K562 (cell line): ENCODE measurements around the gene CFAP97D1. TPM values are rescaled to one million over a fixed set of nuclear protein-coding genes. Genes with fewer than 3 reads are reported as not detected.
A peak's percentile ranks its signal among the peaks of the same experiment; 100 is the strongest.

Experiments used
- ARID2 ChIP-seq: fragments of 450-650 bp; IDR thresholded peaks from 2 replicates; pipeline ENCODE4 v1.6.1; 2017; ENCODE audit warnings: antibody characterized with exemption, mild to moderate bottlenecking
- ARNT ChIP-seq, 2 experiments: fragments of 450-650 bp; IDR thresholded peaks; 2 replicates each; pipeline ENCODE4 v1.6.1; 2016; ENCODE audit warnings: mild to moderate bottlenecking in 1 of 2
- ATF2 ChIP-seq: sonication (generic); formaldehyde crosslinking; IDR thresholded peaks from 2 replicates; pipeline ENCODE4 v1.8.1; 2022; ENCODE audit warnings: missing genetic modification reagents
- ATF7 ChIP-seq: fragments of 450-650 bp; IDR thresholded peaks from 2 replicates; pipeline ENCODE4 v1.7.1; 2014; ENCODE audit warnings: mild to moderate bottlenecking, moderate library complexity
- BHLHE40 ChIP-seq: IDR thresholded peaks from 2 replicates; pipeline ENCODE4 v1.6.1; 2011; ENCODE audit warnings: low read length, improper control_type of control experiment
- CREB3 ChIP-seq: fragments of 450-650 bp; conservative IDR thresholded peaks from 2 replicates; pipeline ENCODE4 v1.6.1; 2016; ENCODE audit warnings: missing genetic modification characterization, low read depth, mild to moderate bottlenecking, missing compliant biosample characterization, moderate library complexity
- CREM ChIP-seq: IDR thresholded peaks from 2 replicates; pipeline ENCODE4 v1.6.1; 2014; ENCODE audit warnings: antibody characterized with exemption, low read depth
- CTBP1 ChIP-seq: fragments of 450-650 bp; IDR thresholded peaks from 2 replicates; pipeline ENCODE4 v1.6.1; 2016; ENCODE audit warnings: borderline replicate concordance
- ETV6 ChIP-seq, 3 experiments: fragments of 150-350 bp in 1 of 3; sonication (generic) in 1 of 3; formaldehyde crosslinking in 1 of 3; IDR thresholded peaks; 2 replicates each; pipeline versions ENCODE4 v1.6.1 to v1.8.0; 2014 to 2022; ENCODE audit warnings: borderline replicate concordance in 2 of 3, low read depth in 2 of 3, antibody characterized with exemption in 1 of 3, low read length in 1 of 3, mild to moderate bottlenecking in 1 of 3, missing genetic modification reagents in 1 of 3
- HEY1 ChIP-seq: fragments of 250-450 bp; sonication (Bioruptor Pico); IDR thresholded peaks from 2 replicates; pipeline ENCODE4 v1.5.0; 2020; ENCODE audit warnings: mild to moderate bottlenecking, moderate library complexity, borderline replicate concordance
- LCOR ChIP-seq: sonication (generic); formaldehyde crosslinking; IDR thresholded peaks from 2 replicates; pipeline ENCODE4 v1.8.0; 2022; ENCODE audit warnings: mild to moderate bottlenecking, missing genetic modification reagents
- MAFK ChIP-seq: IDR thresholded peaks from 2 replicates; pipeline ENCODE4 v1.6.1; 2011; ENCODE audit warnings: low read length, improper control_type of control experiment
- NEUROD1 ChIP-seq: fragments of 150-350 bp; IDR thresholded peaks from 2 replicates; pipeline ENCODE4 v1.6.1; 2014; ENCODE audit warnings: borderline replicate concordance, low read length, low read depth; ENCODE audit not compliant: partially characterized antibody
- PREB ChIP-seq: sonication (generic); formaldehyde crosslinking; IDR thresholded peaks from 2 replicates; pipeline ENCODE4 v1.8.1; 2023; ENCODE audit warnings: mild to moderate bottlenecking, missing genetic modification reagents
- SAP30 ChIP-seq: fragments of 200-600 bp; sonication (generic); IDR thresholded peaks from 2 replicates; pipeline ENCODE4 v1.6.1; 2012; ENCODE audit warnings: borderline replicate concordance, low read depth, mild to moderate bottlenecking, moderate library complexity, low read length, control low read depth, inconsistent platforms; ENCODE audit not compliant: insufficient read depth, poor library complexity, severe bottlenecking
- SRSF3 ChIP-seq: fragments of 200-400 bp; formaldehyde crosslinking; IDR thresholded peaks from 2 replicates; pipeline ENCODE4 v1.6.1; 2016; ENCODE audit warnings: mild to moderate bottlenecking, low read length, moderate library complexity; ENCODE audit not compliant: insufficient read depth
- STAG1 ChIP-seq: sonication (generic); formaldehyde crosslinking; IDR thresholded peaks from 2 replicates; pipeline ENCODE4 v1.5.0; 2020; ENCODE audit warnings: missing genetic modification reagents, borderline replicate concordance
- XRCC5 ChIP-seq: fragments of 200-400 bp; formaldehyde crosslinking; IDR thresholded peaks from 2 replicates; pipeline ENCODE4 v1.6.1; 2017; ENCODE audit warnings: low read depth, mild to moderate bottlenecking, low read length
- ZFP30 ChIP-seq: fragments of 250-450 bp; sonication (Bioruptor Pico); IDR thresholded peaks from 2 replicates; pipeline ENCODE4 v1.8.0; 2022; ENCODE audit warnings: moderate library complexity, mild to moderate bottlenecking, inconsistent platforms, borderline replicate concordance
- ZNF24 ChIP-seq: fragments of 450-650 bp; IDR thresholded peaks from 2 replicates; pipeline ENCODE4 v1.6.1; 2016
- ZNF280A ChIP-seq: fragments of 450-650 bp; IDR thresholded peaks from 2 replicates; pipeline ENCODE4 v1.6.1; 2018; ENCODE audit warnings: mild to moderate bottlenecking, low read depth; ENCODE audit not compliant: partially characterized antibody
- polyA plus RNA-seq, 8 experiments: library from polyadenylated mRNA; depleted of rRNA in 4 of 8; stranded (reverse) in 5 of 8; unstranded in 3 of 8; fragments of >200 nt; fragmentation: Nextera tagmentation in 2 of 8; fragmentation: Illumina TruSeq in 1 of 8; extraction: Ambion mirVana in 2 of 8; extraction: Trizol in 1 of 8; gene quantifications; 2 replicates each; pipeline versions ENCODE4 v1.2.1 to v1.2.3, GENCODE V29; 2011 to 2014; ENCODE audit warnings: inconsistent platforms in 1 of 8, missing spikeins in 1 of 8
- total RNA-seq, 7 experiments: library from RNA; depleted of rRNA in 6 of 7; stranded (reverse); fragments of >200 nt in 6 of 7; fragmentation: Illumina TruSeq in 2 of 7; extraction: Trizol in 2 of 7; gene quantifications; 2 replicates each; pipeline versions ENCODE4 v1.2.1 to v1.2.3, GENCODE V29; 2011 to 2021; ENCODE audit warnings: low replicate concordance in 1 of 7

Gene CFAP97D1
- total and polyA plus RNA-seq, 9 of the 15 experiments (the other 6 are each of a cell fraction or from before 2014, with no cell fraction given) = not detected

GRCh38 chr17:43760254-43760852 lies 19.9 kb upstream of the CFAP97D1 start (continued):
- no peak for TF ChIP-seq ZNF280A
- TF ChIP-seq CREM = peak; percentile 49; the same call in 1 of the 2 replicates
- TF ChIP-seq STAG1 = peak; percentile 94; the same call in 1 of the 2 replicates
- TF ChIP-seq PREB = no peak
- 0 out of 2 replicates have a peak, but pooled peaks have one; percentile 16 for TF ChIP-seq MAFK
- peak; percentile 27 for TF ChIP-seq NEUROD1
- no peak for TF ChIP-seq ETV6 (IDR thresholded peaks at IDR 0.05; ENCODE audit: borderline replicate concordance in 1 of 2, low read depth in 2 of 2, low read length in 1 of 2)
- TF ChIP-seq ETV6 (CRISPR knock-in tag; IDR thresholded peaks at IDR 0.05; ENCODE audit: borderline replicate concordance) = no peak
- TF ChIP-seq ARID2 = peak; percentile 99
- 0 out of 2 replicates have a peak, but pooled peaks have one; percentile 36 for TF ChIP-seq LCOR (CRISPR knock-in tag)
- TF ChIP-seq SAP30 = no peak
- TF ChIP-seq ZNF24 = peak; percentile 40; the same call in 1 of the 2 replicates
- TF ChIP-seq HEY1 (CRISPR knock-in tag) = 0 out of 2 replicates have a peak, but pooled peaks have one; percentile 29
- 0 out of 2 replicates have a peak, but pooled peaks have one; percentile 24 for TF ChIP-seq ATF7
- TF ChIP-seq CREB3 (tag) = no peak
- 0 out of 2 replicates have a peak, but pooled peaks have one; percentile 43 for TF ChIP-seq BHLHE40
- TF ChIP-seq ZFP30 (CRISPR knock-in tag) = no peak
- TF ChIP-seq ARNT (IDR thresholded peaks at IDR 0.05) = peak in 1 of 2 experiments; percentile 50; a peak in 1 of 4 replicates
- no peak for TF ChIP-seq SRSF3
- peak; percentile 81 for TF ChIP-seq CTBP1
- TF ChIP-seq XRCC5 = peak; percentile 90; the same call in 1 of the 2 replicates
- no peak for TF ChIP-seq ATF2 (CRISPR knock-in tag)
